Ecto neural progenitor cell (in vitro differentiated cells): ENCODE data around the gene SFXN1.

ENCODE experiments used
- DNase-seq: peaks from one replicate; pipeline ENCODE4 v3.0.0-alpha.2; 2018; ENCODE audit warnings: low spot score

Gene SFXN1

GRCh38 chr5:175542232-175542965 is 64.0 kb downstream of the SFXN1 start:
- DNase-seq, result no peak

- DNase-seq, result no peak
Observed at GRCh38 chr5:175542966-175543235, 64.5 kb downstream of the SFXN1 start.

- DNase-seq, result no peak
Observed at GRCh38 chr5:175544108-175544511, 65.8 kb downstream of the SFXN1 start.

GRCh38 chr5:175544586-175544985 is 66.2 kb downstream of the SFXN1 start:
- DNase-seq, result peak; percentile 24

- no peak for DNase-seq
Observed at GRCh38 chr5:175547842-175548241, 69.5 kb downstream of the SFXN1 start.

- DNase-seq, result peak; percentile 44
Observed at GRCh38 chr5:175548626-175549311, 70.4 kb downstream of the SFXN1 start.

- no peak for DNase-seq
Observed at GRCh38 chr5:175550055-175550805, 71.9 kb downstream of the SFXN1 start.

GRCh38 chr5:175551266-175551665 is 72.9 kb downstream of the SFXN1 start:
- DNase-seq, result no peak

GRCh38 chr5:175554296-175554695 is 75.9 kb downstream of the SFXN1 start:
- DNase-seq, result no peak

- no peak for DNase-seq
Observed at GRCh38 chr5:175555168-175555785, 76.9 kb downstream of the SFXN1 start.

GRCh38 chr5:175556794-175557193 is 78.4 kb downstream of the SFXN1 start:
- DNase-seq, result no peak

- no peak for DNase-seq
Observed at GRCh38 chr5:175557778-175558177, 79.4 kb downstream of the SFXN1 start.

GRCh38 chr5:175558801-175559480 is 80.6 kb downstream of the SFXN1 start:
- DNase-seq, result no peak

- DNase-seq, result no peak
Observed at GRCh38 chr5:175560011-175560410, 81.7 kb downstream of the SFXN1 start.

- DNase-seq, result no peak
Observed at GRCh38 chr5:175561085-175561484, 82.7 kb downstream of the SFXN1 start.

- DNase-seq, result no peak
Observed at GRCh38 chr5:175564716-175565115, 86.4 kb downstream of the SFXN1 start.

GRCh38 chr5:175566697-175567096 is 88.3 kb downstream of the SFXN1 start:
- DNase-seq, result no peak

GRCh38 chr5:175567954-175568353 is 89.6 kb downstream of the SFXN1 start:
- no peak for DNase-seq

- no peak for DNase-seq
Observed at GRCh38 chr5:175569701-175570100, 91.3 kb downstream of the SFXN1 start.

- DNase-seq, result no peak
Observed at GRCh38 chr5:175572886-175573285, 94.5 kb downstream of the SFXN1 start.

- no peak for DNase-seq
Observed at GRCh38 chr5:175573493-175574269, 95.3 kb downstream of the SFXN1 start.
